Right lobe of liver (tissue), 4 donors: ENCODE measurements around the gene KRT4.

Source experiments
- CTCF ChIP-seq, 4 donors: fragments of 200-600 bp in 3 of 4; fragments of 450-650 bp in 1 of 4; IDR thresholded peaks; one replicate each; pipeline versions ENCODE4 v1.5.1 to v1.8.0; 2016 to 2022; ENCODE audit warnings: antibody characterized with exemption in 4 of 4, mild to moderate bottlenecking in 2 of 4
- POLR2A ChIP-seq: fragments of 450-650 bp; IDR thresholded peaks from one replicate; pipeline ENCODE4 v1.6.1; 2017; ENCODE audit warnings: antibody characterized with exemption, mild to moderate bottlenecking
- donor health status: DM: no; HTN: no; CAD: no.
- donor health status: DM: no; HTN: no; CAD: no.
- donor health status: DM: no; HTN: yes; CAD: no.

DNA sequence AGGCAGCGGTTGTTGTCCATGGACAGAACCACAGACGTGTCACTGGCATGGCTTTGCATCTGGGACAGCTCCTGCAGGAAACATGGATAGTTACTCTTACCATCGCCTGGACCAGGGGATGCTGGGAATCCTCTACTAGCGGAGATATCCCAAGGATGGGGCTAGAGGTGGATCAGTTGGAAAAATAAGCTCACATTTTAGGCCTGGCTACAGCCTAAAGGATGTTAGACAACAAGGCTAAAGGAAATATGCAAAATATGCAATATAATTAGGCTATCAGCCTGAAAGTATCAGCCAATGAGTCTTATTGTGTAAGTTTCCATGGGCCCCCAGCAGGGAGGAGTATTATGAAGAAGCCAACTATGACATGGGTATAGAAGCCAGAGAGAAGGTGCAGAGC lies 41.7 kb downstream of the KRT4 start:
- TF ChIP-seq CTCF (IDR thresholded peaks at IDR 0.05) (no peak), POLR2A (no peak)
